Natural killer cell (primary cell): ENCODE data around the gene C2orf78. TPM values are rescaled to one million over a fixed set of nuclear protein-coding genes. Genes with fewer than 3 reads are reported as not detected.

ENCODE experiments used
- ATAC-seq, 3 donors: fragments of 150-1000 bp in 2 of 3; fragments of 200-7000 bp in 1 of 3; cut with Tn5 transposase; 1 replicate in 1 of 3; 2 replicates in 2 of 3; pipeline ENCODE4 v1.10.0; 2021; ENCODE audit warnings: mild to moderate bottlenecking in 2 of 3, moderate library complexity in 2 of 3
- DNase-seq, 2 donors: peaks; one replicate each; pipeline versions ENCODE4 v3.0.0 to v3.0.0-alpha.2; 2013 to 2021; ENCODE audit warnings: mixed read lengths in 1 of 2
- H3K27ac ChIP-seq: one replicate; pipeline ENCODE4 v1.5.1; 2013; ENCODE audit warnings: mild to moderate bottlenecking, low read length
- H3K27me3 ChIP-seq: one replicate; pipeline ENCODE4 v1.6.1; 2013; ENCODE audit warnings: low read length; ENCODE audit not compliant: control insufficient read depth, insufficient read depth
- H3K36me3 ChIP-seq: one replicate; pipeline ENCODE4 v1.6.1; 2013; ENCODE audit warnings: low read length; ENCODE audit not compliant: control insufficient read depth, insufficient read depth
- H3K4me1 ChIP-seq: one replicate; pipeline ENCODE4 v1.6.1; 2013; ENCODE audit warnings: low read length; ENCODE audit not compliant: control insufficient read depth, insufficient read depth
- H3K4me3 ChIP-seq: one replicate; pipeline ENCODE4 v1.5.1; 2013; ENCODE audit warnings: low read length
- H3K9me3 ChIP-seq: one replicate; pipeline ENCODE4 v1.6.1; 2013; ENCODE audit warnings: low read length; ENCODE audit not compliant: control insufficient read depth, insufficient read depth
- H3K27ac Mint-ChIP-seq, 2 donors: one replicate each; pipeline ENCODE4 v1.8.0; 2022; ENCODE audit warnings: mild to moderate bottlenecking in 2 of 2, mixed read lengths in 2 of 2, moderate library complexity in 1 of 2
- H3K27me3 Mint-ChIP-seq, 2 donors: one replicate each; pipeline ENCODE4 v1.8.0; 2022; ENCODE audit warnings: low read depth in 2 of 2, mixed read lengths in 2 of 2
- H3K36me3 Mint-ChIP-seq: one replicate; pipeline ENCODE4 v1.8.0; 2022; ENCODE audit warnings: mixed read lengths
- H3K4me1 Mint-ChIP-seq, 2 donors: one replicate each; pipeline ENCODE4 v1.8.0; 2022; ENCODE audit warnings: mixed read lengths in 2 of 2
- H3K4me3 Mint-ChIP-seq: one replicate; pipeline ENCODE4 v1.8.0; 2022; ENCODE audit warnings: mild to moderate bottlenecking, moderate library complexity, mixed read lengths
- H3K9me3 Mint-ChIP-seq, 2 donors: one replicate each; pipeline ENCODE4 v1.8.0; 2022; ENCODE audit warnings: mixed read lengths in 2 of 2
- CTCF ChIP-seq: fragments of 200-600 bp; IDR thresholded peaks from one replicate; pipeline ENCODE4 v1.8.0; 2022; ENCODE audit warnings: antibody characterized with exemption
- WGBS: methylation state at CpG from one replicate; pipeline ENCODE4 v1.1.7; 2013; ENCODE audit warnings: missing lambda C conversion rate; ENCODE audit not compliant: insufficient coverage; 5-methylcytosine and 5-hydroxymethylcytosine counted together
- intact Hi-C: fragments of 100-400 bp; cut with micrococcal nuclease; formaldehyde crosslinking; loops from one replicate; pipeline ENCODE4 v1.14.2; 2022
- total RNA-seq, 4 donors: library from RNA; stranded (reverse); fragments of 120-200 nt in 1 of 4; gene quantifications; one replicate each; pipeline versions ENCODE4 v1.2.3 to v1.2.4, GENCODE V29; 2013 to 2022

Gene C2orf78
- total RNA-seq, 3 donors from 2014 or later (not counting 1 experiment from before 2014, with no cell fraction given) = not detected

GRCh38 chr2:73837847-73838585 is 54.0 kb downstream of the C2orf78 start:
- Histone ChIP-seq H3K4me1 (no peaks in the 10 kb centered on the region), H3K36me3 (peaks cover 13% of the 10 kb centered on the region), H3K27ac (no peak overlapping the region), H3K9me3 (no peaks in the 10 kb centered on the region), H3K4me3 (no peak overlapping the region), H3K27me3 (no peaks in the 10 kb centered on the region)
- H3K4me1 Mint-ChIP-seq = peaks cover 19 to 36% of the 10 kb centered on the region in 2 donors
- TF ChIP-seq CTCF = no peak
- intact Hi-C loops = no loop called here
- no peak overlapping the region for H3K27ac Mint-ChIP-seq
- no peaks in the 10 kb centered on the region for H3K9me3 Mint-ChIP-seq
- ATAC-seq (no peak), DNase-seq (no peak)
- WGBS = 76% methylated on average over 4 of the region's 4 CpGs
- peaks cover under 1% of the 10 kb centered on the region for H3K36me3 Mint-ChIP-seq
- H3K27me3 Mint-ChIP-seq = no peaks in the 10 kb centered on the region
- no peak overlapping the region for H3K4me3 Mint-ChIP-seq

GRCh38 chr2:73838889-73839534 is 55.0 kb downstream of the C2orf78 start:
- intact Hi-C loops = no loop called here
- no peak overlapping the region for H3K4me3 ChIP-seq
- H3K27ac ChIP-seq = no peak overlapping the region
- H3K36me3 ChIP-seq = peaks cover 14% of the 10 kb centered on the region
- H3K27me3 Mint-ChIP-seq = no peaks in the 10 kb centered on the region
- no peak overlapping the region for H3K4me3 Mint-ChIP-seq
- peaks cover 19 to 36% of the 10 kb centered on the region in 2 donors for H3K4me1 Mint-ChIP-seq
- no peaks in the 10 kb centered on the region for H3K36me3 Mint-ChIP-seq
- no peak overlapping the region for H3K27ac Mint-ChIP-seq
- no peaks in the 10 kb centered on the region for H3K9me3 Mint-ChIP-seq
- ATAC-seq (no peak), DNase-seq (no peak)
- TF ChIP-seq CTCF = no peak
- H3K9me3 ChIP-seq = no peaks in the 10 kb centered on the region
- no peaks in the 10 kb centered on the region for H3K4me1 ChIP-seq
- H3K27me3 ChIP-seq = no peaks in the 10 kb centered on the region
- 100% methylated on average over 2 of the region's 2 CpGs for WGBS

- intact Hi-C loops = no loop called here
- TF ChIP-seq CTCF = no peak
- Mint-ChIP-seq H3K9me3 (no peaks in the 10 kb centered on the region), H3K27ac (no peak overlapping the region), H3K36me3 (peaks cover 4% of the 10 kb centered on the region), H3K27me3 (no peaks in the 10 kb centered on the region), H3K4me1 (peaks cover 19 to 36% of the 10 kb centered on the region in 2 donors), H3K4me3 (no peak overlapping the region)
- no peak overlapping the region for H3K27ac ChIP-seq
- 95% methylated on average over 2 of the region's 3 CpGs for WGBS
- H3K36me3 ChIP-seq = peaks cover 18% of the 10 kb centered on the region
- no peaks in the 10 kb centered on the region for H3K27me3 ChIP-seq
- H3K4me3 ChIP-seq = no peak overlapping the region
- ATAC-seq (no peak), DNase-seq (no peak)
- no peaks in the 10 kb centered on the region for H3K4me1 ChIP-seq
- H3K9me3 ChIP-seq = no peaks in the 10 kb centered on the region
These were observed 55.8 kb downstream of the C2orf78 start for GRCh38 chr2:73839653-73840411.
